ENCODE results near the gene VILL.

Gene VILL

GRCh38 chr3:38027466-38028465, 37.2 kb downstream of the VILL start:
- no peak for ATAC-seq (ENCODE audit: insufficient read depth, low read depth)
- Histone ChIP-seq H3K27ac (ENCODE audit: low read length) (no peak overlapping the region), H2AFZ (ENCODE audit: low read depth, low read length) (no peak overlapping the region), H3K79me2 (ENCODE audit: insufficient read depth, low read length) (no peaks in the 10 kb centered on the region), H3K9me3 (ENCODE audit: insufficient read depth, low read length, severe bottlenecking) (no peaks in the 10 kb centered on the region), H3K4me1 (ENCODE audit: insufficient read depth, low read length) (peaks cover 23% of the 10 kb centered on the region), H3K4me3 (ENCODE audit: low read depth in 1 of 2, low read length in 2 of 2) (no peak overlapping the region), H3K36me3 (ENCODE audit: insufficient read depth, low read length) (no peaks in the 10 kb centered on the region), H3K9ac (ENCODE audit: low read depth, low read length) (no peak overlapping the region), H3K4me2 (ENCODE audit: insufficient read depth, low read length) (no peak overlapping the region), H4K20me1 (ENCODE audit: insufficient read depth, low read length) (no peaks in the 10 kb centered on the region), H3K27me3 (ENCODE audit: insufficient read depth, low read length, poor library complexity) (no peaks in the 10 kb centered on the region)
- TF ChIP-seq EZH2 (IDR thresholded peaks at IDR 0.05; ENCODE audit: borderline replicate concordance, low read depth, low read length, severe bottlenecking) (no peak), CTCF (IDR thresholded peaks at IDR 0.05; ENCODE audit: borderline replicate concordance, extremely low read depth, low read length, poor library complexity, severe bottlenecking) (no peak)
- DNase-seq: no peak

- TF ChIP-seq CTCF (IDR thresholded peaks at IDR 0.05; ENCODE audit: borderline replicate concordance, extremely low read depth, low read length, poor library complexity, severe bottlenecking) (no peak), EZH2 (IDR thresholded peaks at IDR 0.05; ENCODE audit: borderline replicate concordance, low read depth, low read length, severe bottlenecking) (no peak)
- no peaks in the 10 kb centered on the region for H3K9me3 ChIP-seq (ENCODE audit: insufficient read depth, low read length, severe bottlenecking)
- H3K4me1 ChIP-seq (ENCODE audit: insufficient read depth, low read length): peaks cover 15% of the 10 kb centered on the region
- no peak overlapping the region for H3K9ac ChIP-seq (ENCODE audit: low read depth, low read length)
- H3K4me3 ChIP-seq (ENCODE audit: low read depth in 1 of 2, low read length in 2 of 2): no peak overlapping the region
- no peaks in the 10 kb centered on the region for H4K20me1 ChIP-seq (ENCODE audit: insufficient read depth, low read length)
- no peak overlapping the region for H2AFZ ChIP-seq (ENCODE audit: low read depth, low read length)
- no peaks in the 10 kb centered on the region for H3K27me3 ChIP-seq (ENCODE audit: insufficient read depth, low read length, poor library complexity)
- no peak overlapping the region for H3K4me2 ChIP-seq (ENCODE audit: insufficient read depth, low read length)
- ATAC-seq (ENCODE audit: insufficient read depth, low read depth) (no peak), DNase-seq (no peak)
- H3K27ac ChIP-seq (ENCODE audit: low read length): no peak overlapping the region
- no peaks in the 10 kb centered on the region for H3K79me2 ChIP-seq (ENCODE audit: insufficient read depth, low read length)
- no peaks in the 10 kb centered on the region for H3K36me3 ChIP-seq (ENCODE audit: insufficient read depth, low read length)
Observed at GRCh38 chr3:38028621-38029361, 38.2 kb downstream of the VILL start.

GRCh38 chr3:38029400-38030125, 39.0 kb downstream of the VILL start, which contains the start of gene PLCD1:
TSS of gene PLCD1 (minus strand) at chr3:38029642. CDS start at chr3:38029539, 103 bp downstream.
- no peaks in the 10 kb centered on the region for H3K79me2 ChIP-seq (ENCODE audit: insufficient read depth, low read length)
- no peak within 1 kb of the TSS for H3K4me3 ChIP-seq (ENCODE audit: low read depth in 1 of 2, low read length in 2 of 2)
- H3K9ac ChIP-seq (ENCODE audit: low read depth, low read length): no peak within 1 kb of the TSS
- ATAC-seq (ENCODE audit: insufficient read depth, low read depth) (no peak), DNase-seq (no peak)
- no peak within 1 kb of the TSS for H3K4me2 ChIP-seq (ENCODE audit: insufficient read depth, low read length)
- H3K27ac ChIP-seq (ENCODE audit: low read length): no peak within 1 kb of the TSS
- TF ChIP-seq EZH2 (IDR thresholded peaks at IDR 0.05; ENCODE audit: borderline replicate concordance, low read depth, low read length, severe bottlenecking) (no peak), CTCF (IDR thresholded peaks at IDR 0.05; ENCODE audit: borderline replicate concordance, extremely low read depth, low read length, poor library complexity, severe bottlenecking) (no peak)
- no peaks in the 10 kb centered on the region for H3K9me3 ChIP-seq (ENCODE audit: insufficient read depth, low read length, severe bottlenecking)
- H3K36me3 ChIP-seq (ENCODE audit: insufficient read depth, low read length): no peaks in the 10 kb centered on the region
- no peaks in the 10 kb centered on the region for H3K27me3 ChIP-seq (ENCODE audit: insufficient read depth, low read length, poor library complexity)
- no peaks in the 10 kb centered on the region for H4K20me1 ChIP-seq (ENCODE audit: insufficient read depth, low read length)
- no peak within 1 kb of the TSS for H2AFZ ChIP-seq (ENCODE audit: low read depth, low read length)
- H3K4me1 ChIP-seq (ENCODE audit: insufficient read depth, low read length): peaks cover 9% of the 10 kb centered on the region
